ENCODE results near the gene SNRK.

The SNRK gene

DNA sequence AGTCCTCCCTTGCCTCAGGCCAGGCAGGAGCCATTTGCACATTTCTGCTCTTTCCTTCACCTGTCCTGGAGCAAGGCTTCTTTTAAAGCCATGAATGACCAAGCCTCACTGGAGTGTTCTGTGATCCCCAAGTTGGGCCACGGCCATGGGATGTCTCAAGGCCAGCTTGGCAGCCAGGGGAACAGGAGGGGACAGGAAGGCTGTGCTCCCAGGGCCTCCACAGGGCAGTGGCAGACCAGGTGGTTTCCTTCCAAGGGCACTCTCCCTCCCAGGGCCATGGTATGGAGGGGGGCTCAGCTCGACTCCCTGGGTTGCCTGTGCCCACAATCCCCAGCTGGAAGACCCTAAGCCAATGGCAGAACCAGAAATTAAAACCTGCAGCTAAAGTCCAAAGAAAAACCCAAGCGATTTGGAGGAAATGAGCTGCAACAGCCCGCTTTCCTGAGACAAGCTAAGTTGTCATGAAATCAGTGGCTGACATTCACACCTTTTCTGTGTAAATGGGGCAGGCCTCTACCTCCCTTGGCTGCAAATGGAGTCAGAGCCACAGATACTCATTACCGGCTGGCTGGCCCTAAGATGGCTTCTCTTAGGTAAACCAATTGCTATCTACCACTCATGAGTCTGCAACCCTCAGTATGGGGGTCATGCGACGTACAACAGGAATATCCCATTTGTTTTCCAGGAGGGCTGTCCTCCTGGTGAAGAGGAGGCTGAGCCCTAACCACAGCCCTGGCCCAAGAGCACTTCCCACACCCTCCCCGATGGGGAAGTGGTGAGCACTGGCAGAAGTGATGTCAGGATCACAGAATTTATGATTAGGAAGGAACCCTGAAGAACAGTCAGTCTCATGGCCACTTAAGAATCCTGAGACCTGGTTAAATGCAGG, 83.3 kb downstream of the SNRK start:
- in situ Hi-C loops (cut with MboI; ENCODE audit: low sequenced_read_pairs), result no loop called here

DNA sequence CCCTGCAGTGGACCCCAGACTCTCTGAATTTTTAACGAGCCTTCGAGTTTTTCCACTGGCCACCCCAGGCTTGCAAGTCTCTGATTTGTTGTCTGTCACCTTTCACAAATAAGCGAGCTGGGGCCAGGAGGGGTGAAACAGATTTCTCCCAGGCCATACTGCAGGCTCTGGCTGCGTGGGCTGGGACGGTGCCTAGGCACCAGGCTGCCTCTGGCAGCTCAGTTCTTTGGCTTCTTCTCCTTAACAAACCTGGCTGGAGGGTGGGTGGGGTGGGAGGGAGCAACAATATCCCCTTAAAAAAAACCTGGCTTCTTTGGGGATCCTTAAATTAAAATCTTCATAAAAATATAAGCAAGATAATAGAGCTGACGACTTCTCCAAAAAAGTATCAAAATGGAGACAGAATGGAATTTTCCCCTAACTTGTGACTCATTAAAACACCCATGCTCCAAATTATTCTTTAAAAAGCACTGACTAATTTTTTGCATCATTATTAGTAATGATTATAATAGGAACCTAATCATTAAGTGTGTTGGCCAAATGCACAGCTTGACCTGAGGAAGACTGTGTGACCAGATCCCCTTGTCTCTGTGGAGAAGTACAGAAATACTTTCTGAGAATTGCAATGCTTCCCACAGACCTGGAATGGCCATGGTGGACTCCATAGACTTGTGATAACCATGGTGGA, 84.1 kb downstream of the SNRK start:
- in situ Hi-C loops (cut with MboI; ENCODE audit: low sequenced_read_pairs), result no loop called here

DNA sequence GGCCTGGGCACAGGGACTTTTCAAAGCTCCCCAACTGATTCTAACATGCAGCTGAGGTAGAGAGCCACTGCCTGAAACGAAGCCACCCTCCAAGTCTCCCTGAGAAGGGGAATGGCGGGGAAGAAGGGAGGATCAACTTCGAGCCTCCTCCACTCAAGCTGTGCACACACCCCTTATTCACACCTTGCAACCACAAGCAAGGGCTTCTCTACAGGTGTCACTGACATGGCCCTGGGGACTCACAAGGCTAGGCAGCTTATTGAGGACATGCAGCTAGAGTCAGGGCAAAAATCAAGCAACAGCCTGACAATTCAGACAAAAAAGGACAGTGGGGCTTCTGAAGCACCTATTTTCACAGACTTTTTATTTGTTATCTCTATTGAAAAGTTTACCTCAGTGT, 85.2 kb downstream of the SNRK start:
- in situ Hi-C loops (cut with MboI; ENCODE audit: low sequenced_read_pairs), result no loop called here

DNA sequence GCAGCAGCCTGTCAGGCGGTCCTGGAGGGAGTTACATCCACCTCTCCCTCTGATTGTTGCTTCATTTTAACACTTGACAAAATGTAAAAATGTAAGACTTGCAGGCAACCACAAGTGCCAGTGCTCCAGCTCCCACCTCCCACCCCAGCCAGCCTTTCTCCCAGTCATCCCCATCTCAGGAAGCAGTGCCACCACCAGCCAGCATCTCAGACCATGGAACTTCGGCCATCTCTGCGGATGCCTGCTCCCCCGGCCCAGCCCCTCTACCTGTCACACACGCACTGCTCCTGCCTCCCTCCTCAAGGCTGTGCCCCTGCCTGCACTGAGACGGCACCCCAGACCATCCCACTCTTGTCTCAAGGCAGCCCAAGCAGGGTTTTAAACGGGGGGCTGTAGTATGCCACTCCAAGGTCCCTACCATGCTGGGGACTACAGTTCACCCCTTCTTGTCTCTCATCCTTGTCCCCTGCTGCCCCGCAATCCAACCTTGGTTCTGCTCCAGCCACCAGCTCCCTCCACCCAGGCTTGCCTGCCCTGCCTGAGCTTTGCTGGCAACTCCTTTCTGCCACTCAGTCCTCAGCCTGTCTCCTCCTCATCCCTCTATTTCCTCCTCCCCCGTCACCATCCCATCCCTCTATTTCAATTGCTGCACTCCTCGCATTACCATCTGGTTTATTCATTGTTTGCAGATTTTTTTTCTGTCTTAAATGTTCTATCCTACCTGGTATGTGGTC, 85.8 kb downstream of the SNRK start:
- in situ Hi-C loops (cut with MboI; ENCODE audit: low sequenced_read_pairs), result no loop called here

DNA sequence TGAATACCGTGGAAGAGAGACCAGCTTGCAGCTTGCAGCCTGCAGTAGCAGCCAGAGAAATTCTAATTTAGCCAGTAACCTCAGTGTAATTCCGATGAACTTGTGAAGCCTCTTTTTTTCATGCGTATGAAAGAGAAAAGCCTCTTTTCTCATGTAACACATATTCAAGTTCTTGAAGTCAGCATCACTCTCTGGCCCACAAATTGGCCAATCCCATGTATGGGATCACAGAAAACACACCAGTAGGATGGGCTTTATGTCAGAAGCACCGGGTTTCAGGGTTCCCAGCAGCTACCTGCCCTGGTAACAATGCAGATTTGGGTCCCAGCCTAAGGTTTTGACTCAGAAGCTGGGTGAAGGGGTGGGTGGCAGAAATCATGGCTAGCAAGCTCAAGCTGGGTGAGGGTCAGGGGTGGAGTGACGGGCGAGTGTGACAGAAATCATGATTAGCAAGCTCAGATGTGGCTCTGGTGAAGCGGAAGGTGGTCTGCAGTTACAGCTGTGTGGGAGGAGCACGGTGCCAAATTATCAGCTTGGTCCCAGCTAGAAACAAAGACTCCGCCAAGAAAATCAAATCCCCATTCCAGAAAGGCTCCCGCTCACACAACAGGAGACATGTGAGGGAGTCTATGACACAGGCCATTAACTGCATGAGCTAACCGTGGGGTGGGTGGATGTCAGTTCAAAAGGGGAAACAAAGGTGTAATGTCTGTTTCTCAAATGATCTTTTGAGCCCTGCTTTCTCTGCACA, 86.6 kb downstream of the SNRK start:
- in situ Hi-C loops (cut with MboI; ENCODE audit: low sequenced_read_pairs), result no loop called here

DNA sequence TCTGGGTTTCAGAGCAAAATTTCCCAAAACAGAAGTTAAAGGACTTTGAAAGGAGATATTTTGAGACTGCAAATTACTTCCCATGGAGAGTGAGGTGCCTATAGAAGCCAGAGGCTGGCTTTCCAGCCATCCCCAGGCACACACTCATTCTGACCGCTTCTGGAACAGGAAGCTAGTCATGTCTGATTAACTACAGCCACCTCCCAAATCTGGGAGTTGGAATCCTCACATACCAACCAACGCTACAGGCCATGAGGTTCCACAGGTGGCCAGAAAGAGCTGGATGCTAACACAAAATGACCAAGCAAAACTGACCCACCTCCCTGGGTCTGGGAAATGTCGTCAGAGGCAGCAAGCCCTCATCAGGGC, 87.2 kb downstream of the SNRK start:
- in situ Hi-C loops (cut with MboI; ENCODE audit: low sequenced_read_pairs), result no loop called here

DNA sequence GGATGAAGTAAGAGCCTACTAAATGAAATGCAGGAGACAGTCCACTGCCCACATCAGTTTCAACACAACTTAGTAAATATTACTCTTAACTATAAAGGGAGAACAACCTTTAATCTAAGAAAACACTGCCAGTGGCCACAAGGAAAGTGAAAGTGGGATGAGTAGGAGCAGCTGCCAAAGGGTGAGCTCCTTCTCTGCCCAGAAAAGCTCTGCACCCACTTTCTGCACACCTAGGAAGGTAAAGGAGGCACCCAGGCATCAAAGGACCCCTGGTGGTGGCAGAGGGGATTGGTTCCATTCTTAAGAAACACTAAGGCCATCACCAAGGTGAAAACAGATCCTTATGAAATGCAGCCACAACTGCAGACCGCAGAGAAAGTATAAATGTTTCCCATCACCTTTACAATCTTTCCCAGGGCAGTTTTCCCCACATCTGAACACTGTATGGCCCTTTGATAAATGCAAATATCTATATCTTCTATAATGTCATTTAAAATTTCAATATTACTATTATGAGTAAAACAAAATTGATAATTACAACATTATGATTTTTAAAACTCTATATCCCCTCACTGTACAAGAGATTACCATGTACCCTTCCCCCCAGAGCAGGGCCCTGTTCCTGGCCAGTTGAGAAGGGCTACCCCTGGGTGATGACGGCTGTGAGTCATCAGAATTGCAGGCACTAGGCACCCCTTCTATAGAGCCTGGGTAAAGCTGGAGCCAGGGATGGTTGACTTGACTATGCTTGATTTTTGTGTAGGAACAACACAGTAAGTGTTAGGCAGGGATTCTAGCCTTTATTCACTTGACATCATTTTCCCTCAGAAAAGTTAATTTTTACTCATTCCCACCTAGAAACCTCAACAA, 92.0 kb downstream of the SNRK start:
- in situ Hi-C loops (cut with MboI; ENCODE audit: low sequenced_read_pairs), result no loop called here

DNA sequence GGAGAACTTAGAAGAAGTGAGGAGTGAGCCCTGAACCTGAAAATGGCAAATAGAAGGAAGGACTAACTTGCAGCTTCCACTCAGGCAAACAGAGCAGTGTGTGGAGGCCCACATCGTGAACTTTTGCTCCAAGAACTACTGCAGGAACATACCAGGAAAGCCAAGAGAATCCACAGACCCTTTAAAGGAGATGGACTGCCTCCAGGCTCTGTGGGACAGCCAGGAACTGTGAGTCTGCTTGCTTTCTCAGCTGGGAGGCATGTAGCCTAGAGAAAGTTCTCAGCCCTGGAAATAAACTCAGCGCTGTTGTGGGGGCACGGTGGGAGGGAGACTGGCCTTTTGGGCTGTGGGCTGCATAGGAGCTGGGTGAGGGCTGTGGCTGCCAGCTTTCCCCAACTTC, 93.0 kb downstream of the SNRK start:
- in situ Hi-C loops (cut with MboI; ENCODE audit: low sequenced_read_pairs), result no loop called here

DNA sequence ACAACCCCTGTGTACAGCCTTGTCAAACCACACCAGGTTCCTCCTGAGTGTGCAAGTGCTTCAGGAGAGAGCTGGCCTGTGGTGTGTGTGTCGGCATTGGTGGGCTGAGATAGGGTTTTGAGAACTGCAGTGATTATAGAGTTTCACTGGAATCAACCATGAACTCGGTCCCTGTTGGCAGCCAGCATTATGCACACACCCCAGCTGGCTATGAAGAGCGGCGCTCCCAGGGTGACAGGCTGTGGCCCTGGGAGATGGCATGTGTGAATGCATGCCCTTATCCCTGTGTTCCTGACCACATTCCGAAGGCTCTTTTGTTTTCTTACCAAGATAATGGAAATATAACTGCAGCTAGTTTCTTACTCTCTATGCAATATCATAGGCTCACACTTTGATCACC, 101.8 kb downstream of the SNRK start:
- in situ Hi-C loops (cut with MboI; ENCODE audit: low sequenced_read_pairs), result no loop called here

DNA sequence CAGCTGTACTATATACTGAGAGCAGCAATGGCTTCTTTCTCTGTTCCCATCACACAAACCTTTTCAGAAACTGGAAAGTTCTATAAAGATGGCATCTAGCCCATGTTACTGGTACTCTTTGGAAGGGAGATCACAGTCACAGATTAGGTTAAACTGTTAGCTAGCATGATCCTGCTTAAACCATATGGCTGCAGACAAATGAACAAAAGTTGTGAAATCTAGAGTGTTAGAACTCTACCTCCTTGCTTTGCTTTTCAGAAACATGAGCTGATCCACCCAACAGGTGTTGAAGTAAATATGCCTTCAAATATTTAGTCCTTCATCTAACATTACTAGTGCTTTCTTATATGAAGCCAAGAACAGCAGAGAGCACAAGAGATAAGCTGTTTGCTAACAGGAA, 102.6 kb downstream of the SNRK start:
- in situ Hi-C loops (cut with MboI; ENCODE audit: low sequenced_read_pairs), result no loop called here

DNA sequence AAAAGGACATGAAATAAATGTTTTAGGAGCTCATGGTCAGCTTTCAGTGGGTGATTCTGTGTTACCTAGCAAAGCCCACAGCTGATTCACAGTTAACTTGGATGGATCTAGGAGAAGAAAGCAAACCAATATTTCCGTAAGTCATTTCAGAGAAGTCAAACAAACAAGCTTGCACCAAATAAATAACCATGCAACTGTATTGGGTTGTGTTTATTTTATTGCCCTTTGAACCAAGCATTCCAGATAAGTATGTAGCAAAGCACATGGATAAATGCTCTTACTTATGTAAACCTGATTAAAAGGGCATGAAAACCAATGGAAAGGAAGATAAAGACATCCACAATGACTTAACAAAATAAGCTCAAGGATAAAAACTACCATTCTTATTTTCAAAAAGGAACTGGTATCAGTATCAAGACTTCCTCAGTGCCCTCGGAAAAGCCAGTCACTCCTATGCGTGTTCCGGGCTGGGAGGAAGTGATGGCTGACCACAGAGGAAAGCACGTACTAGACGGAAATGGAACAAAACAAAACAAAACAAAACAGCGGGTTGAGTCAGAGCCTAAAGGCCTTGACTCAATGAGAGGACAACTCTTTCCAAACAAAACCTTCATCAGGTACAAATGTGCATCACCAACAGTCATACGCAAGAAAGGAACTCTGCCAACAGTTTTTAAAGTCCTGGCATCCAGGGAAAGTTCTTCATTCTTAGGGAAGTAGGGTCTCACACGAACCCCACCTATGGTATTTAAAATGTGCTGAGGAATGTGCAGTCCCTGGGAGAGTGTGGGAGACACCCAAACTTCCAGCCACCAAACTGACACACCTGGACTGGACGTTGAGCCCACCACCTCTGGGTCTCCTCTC, 103.3 kb downstream of the SNRK start:
- in situ Hi-C loops (cut with MboI; ENCODE audit: low sequenced_read_pairs), result no loop called here

DNA sequence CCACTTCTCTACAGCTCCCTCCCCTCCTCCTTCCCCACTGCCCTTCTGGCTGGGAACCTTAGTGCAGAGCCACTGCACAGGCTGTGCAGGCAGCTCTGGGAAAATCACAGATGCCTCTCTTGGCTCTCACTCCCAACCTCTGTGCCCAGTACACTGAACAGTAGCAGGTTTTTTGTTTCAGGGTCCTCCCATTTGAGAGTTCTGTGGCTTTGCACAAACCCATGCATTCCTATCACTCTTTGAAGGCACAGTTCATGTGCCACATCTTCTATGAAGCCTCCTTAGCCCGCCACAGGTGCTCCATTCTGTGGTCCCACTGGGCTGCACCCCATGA, 103.9 kb downstream of the SNRK start:
- in situ Hi-C loops (cut with MboI; ENCODE audit: low sequenced_read_pairs), result no loop called here

DNA sequence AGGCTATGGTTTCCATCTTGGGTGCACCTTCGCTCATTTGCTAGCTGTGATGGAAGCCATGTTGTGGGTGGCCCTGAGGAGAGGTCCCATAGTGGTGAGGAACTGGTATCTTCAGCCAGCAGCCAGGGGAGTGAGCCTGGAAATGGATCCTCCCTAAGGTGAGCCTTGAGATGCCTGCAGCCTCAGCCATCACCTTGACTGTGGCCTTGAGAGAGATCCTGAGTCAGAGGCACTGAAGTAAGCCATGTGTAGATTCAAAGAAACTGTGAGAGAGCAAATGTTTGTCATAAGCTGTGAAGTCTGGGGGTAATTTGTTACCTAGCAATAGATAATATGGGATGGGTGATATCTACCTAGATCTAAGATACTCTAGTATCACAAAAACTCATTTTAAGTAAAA, 105.3 kb downstream of the SNRK start:
- in situ Hi-C loops (cut with MboI; ENCODE audit: low sequenced_read_pairs), result no loop called here

DNA sequence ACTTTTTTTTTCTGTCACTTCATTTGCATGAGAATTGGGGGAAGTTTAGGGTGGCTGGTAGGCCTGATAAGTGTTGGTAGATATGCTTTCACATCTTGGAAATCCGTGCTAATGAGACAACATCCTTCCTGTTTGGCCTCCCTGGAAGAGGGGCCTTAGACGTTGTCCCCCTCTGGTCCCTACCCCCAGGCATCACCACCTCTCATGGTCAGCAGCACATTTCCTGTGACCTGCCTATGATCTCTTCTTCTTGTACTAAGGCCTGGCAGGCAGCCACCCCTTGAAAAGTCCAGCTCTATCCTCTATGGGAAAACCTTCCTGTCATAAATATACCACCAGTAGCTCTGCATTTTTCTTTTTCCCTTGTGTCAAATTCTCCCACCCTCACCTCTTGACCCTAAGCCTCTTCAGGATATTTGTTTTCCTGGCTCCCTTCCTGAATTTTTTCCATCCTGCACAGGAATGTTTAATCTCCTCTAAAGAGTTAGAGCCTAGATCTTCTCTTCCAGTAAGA, 107.8 kb downstream of the SNRK start:
- in situ Hi-C loops (cut with MboI; ENCODE audit: low sequenced_read_pairs), result no loop called here

DNA sequence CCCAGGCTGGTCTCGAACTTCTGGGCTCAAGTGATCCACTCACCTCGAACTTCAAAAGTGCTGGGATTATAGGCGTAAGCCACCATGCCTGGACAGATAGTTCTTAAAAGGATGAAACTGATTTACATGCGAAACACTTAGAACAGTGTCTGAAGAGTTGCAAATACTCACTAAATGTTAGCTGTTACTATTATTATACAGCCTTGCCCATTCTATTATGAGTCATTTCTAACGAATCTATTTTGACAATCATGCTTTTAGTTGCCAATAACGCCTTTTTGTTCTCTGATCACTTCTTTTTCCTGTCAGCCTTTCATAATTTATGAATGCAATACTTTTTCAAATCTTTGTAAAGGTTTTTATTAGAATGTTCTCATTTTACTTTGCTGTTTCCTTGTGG, 112.7 kb downstream of the SNRK start:
- in situ Hi-C loops (cut with MboI; ENCODE audit: low sequenced_read_pairs), result no loop called here

DNA sequence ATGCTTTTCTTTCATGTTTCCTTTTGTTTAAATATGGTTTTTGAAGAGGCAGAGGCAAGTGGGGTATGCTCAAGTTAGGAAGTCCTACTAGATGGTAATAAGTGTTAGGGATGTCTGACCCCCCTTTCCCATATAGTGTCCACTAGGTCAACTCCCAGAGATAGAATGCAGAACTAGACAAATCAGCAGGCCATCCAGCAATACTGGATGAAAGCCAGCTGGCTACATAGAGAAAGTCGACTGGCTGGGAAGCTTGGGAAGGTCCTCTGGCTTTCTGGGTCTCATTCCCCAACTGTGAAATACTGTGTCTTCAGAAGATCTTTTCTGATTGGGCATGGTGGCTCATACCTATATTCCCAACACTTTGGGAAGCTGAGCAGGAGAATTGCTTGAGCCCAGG, 113.8 kb downstream of the SNRK start:
- in situ Hi-C loops (cut with MboI; ENCODE audit: low sequenced_read_pairs), result no loop called here
